ENCODE measurements around the gene LDLRAD3. TPM values are rescaled to one million over a fixed set of nuclear protein-coding genes. Genes with fewer than 3 reads are reported as not detected.
A peak's percentile ranks its signal among the peaks of the same experiment; 100 is the strongest.

LDLRAD3 gene
- total and polyA plus RNA-seq, 8 donors: 2.5 to 6.8 (median 5.6) TPM

DNA sequence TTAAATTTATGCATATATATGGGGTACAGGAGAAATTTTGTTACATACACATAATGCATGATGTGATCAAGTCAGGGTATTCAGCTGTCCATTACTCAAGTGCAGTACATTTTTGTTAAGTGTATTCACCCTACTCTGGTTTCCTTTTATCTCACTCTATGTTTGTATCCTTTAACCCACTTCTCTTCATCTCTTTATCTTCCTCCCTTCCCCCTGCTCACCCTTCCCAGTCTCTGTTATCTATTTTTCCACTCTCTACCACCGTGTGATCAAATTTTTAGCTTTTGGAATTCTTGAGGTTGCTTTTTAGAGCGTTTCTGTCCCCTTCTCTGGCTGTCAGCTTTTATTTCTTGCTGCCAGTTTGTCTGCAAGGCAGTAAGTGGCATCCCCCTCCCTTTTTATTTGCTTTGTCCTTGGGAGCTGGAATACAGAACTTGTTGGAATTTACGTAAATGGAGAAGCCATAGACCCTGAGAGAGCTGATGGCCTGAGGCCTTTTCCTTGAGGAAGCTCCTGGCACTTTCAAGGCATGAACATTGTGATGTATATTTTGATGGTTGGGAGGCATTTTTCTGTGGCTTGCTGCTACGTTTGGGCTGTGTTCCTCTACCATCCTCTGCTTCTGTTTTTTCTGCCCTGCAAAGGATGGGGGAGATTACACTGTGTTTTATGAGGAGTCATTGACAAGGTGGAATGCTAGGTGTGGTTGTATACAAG is 148.6 kb downstream of the LDLRAD3 start:
- no peaks in the 10 kb centered on the region for H3K4me1 ChIP-seq
- no peaks in the 10 kb centered on the region for H3K27me3 ChIP-seq
- WGBS, 2 donors: 61 to 75% methylated on average over 4 of the region's 4 CpGs
- H3K36me3 ChIP-seq: no peaks in the 10 kb centered on the region
- ATAC-seq: no peak
- TF ChIP-seq, protein P1, sequence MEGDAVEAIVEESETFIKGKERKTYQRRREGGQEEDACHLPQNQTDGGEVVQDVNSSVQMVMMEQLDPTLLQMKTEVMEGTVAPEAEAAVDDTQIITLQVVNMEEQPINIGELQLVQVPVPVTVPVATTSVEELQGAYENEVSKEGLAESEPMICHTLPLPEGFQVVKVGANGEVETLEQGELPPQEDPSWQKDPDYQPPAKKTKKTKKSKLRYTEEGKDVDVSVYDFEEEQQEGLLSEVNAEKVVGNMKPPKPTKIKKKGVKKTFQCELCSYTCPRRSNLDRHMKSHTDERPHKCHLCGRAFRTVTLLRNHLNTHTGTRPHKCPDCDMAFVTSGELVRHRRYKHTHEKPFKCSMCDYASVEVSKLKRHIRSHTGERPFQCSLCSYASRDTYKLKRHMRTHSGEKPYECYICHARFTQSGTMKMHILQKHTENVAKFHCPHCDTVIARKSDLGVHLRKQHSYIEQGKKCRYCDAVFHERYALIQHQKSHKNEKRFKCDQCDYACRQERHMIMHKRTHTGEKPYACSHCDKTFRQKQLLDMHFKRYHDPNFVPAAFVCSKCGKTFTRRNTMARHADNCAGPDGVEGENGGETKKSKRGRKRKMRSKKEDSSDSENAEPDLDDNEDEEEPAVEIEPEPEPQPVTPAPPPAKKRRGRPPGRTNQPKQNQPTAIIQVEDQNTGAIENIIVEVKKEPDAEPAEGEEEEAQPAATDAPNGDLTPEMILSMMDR (IDR thresholded peaks at IDR 0.05): no peak
- H3K4me3 ChIP-seq: no peak overlapping the region
- H3K9me3 ChIP-seq: no peaks in the 10 kb centered on the region
- FAIRE-seq: no peak
- no peak overlapping the region for H3K27ac ChIP-seq
- no peak for DNase-seq
- intact Hi-C loops (cut with DNase I): no loop called here

DNA sequence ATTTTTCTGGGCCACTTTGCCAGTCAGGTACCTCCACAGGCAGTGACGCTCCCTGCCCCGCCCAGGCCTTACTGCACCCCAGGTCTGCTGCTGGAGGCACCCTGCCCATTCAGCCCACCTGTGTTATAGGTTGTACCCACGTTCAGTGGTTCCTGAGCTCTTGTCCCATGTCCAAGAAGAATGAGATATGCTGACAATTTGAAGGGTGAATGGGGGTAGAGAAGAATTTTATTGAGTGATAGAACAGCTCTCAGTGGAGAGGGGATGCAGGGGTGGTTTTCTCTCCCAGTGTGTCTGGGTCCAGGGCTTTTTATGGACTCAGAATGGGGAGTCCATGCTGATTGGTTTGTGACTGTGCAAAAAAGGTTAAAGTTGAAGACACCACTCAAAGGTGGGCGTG is 149.7 kb downstream of the LDLRAD3 start:
- Histone ChIP-seq H3K36me3 (no peaks in the 10 kb centered on the region), H3K27ac (no peak overlapping the region), H3K4me1 (no peaks in the 10 kb centered on the region), H3K9me3 (no peaks in the 10 kb centered on the region), H3K27me3 (no peaks in the 10 kb centered on the region), H3K4me3 (no peak overlapping the region)
- WGBS, 2 donors: 73 to 100% methylated on average over 4 of the region's 4 CpGs
- DNase-seq (no peak), ATAC-seq (no peak), FAIRE-seq (no peak)
- intact Hi-C loops (cut with DNase I): no loop called here
- TF ChIP-seq, protein P1 (IDR thresholded peaks at IDR 0.05): no peak

DNA sequence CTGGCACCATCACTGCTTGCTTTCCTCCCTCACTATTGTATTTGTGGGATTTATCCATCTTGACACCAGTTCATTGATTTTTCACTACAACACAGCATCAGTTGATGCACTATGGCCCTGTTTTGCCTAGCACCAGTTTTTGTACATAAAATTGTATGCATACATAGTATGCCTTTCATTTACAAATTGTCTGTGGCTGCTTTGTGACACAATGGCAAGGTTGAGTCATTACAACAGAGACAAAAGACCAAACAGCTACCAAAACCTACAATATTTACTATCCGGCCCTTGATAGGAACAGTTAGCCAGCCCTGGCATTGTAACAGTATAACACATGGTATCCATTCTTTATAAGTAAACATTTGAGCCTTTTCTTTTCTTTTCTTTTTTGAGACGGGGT is 150.3 kb downstream of the LDLRAD3 start:
- ATAC-seq (no peak), FAIRE-seq (no peak), DNase-seq (no peak)
- H3K27ac ChIP-seq: no peak overlapping the region
- H3K4me3 ChIP-seq: no peak overlapping the region
- 49 to 96% methylated on average over 2 of the region's 2 CpGs for WGBS, 2 donors
- H3K27me3 ChIP-seq: no peaks in the 10 kb centered on the region
- H3K4me1 ChIP-seq: no peaks in the 10 kb centered on the region
- TF ChIP-seq, protein P1 (IDR thresholded peaks at IDR 0.05): no peak
- H3K36me3 ChIP-seq: no peaks in the 10 kb centered on the region
- H3K9me3 ChIP-seq: no peaks in the 10 kb centered on the region
- intact Hi-C loops (cut with DNase I): no loop called here

DNA sequence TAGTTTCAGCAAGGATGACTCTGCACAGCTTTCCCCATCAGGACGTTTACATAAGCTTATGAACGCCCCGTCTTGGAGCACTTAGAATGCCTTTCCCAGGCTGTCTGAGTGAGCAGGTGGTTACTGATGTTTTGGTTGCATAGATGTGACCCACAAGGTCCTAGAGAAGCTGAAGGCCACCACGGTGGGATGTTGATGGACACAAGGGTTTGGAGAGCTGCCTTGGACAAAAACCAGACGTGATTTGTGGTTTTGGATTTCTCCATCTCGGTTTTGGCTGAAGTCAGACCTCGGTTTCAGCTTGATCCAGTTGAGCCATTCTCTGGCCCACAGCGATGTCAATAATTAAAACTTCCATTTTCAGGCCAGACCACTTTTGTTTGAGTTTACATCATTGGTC is 151.9 kb downstream of the LDLRAD3 start:
- TF ChIP-seq, protein P1 (IDR thresholded peaks at IDR 0.05): no peak
- Histone ChIP-seq H3K4me3 (no peak overlapping the region), H3K9me3 (no peaks in the 10 kb centered on the region), H3K27ac (no peak overlapping the region), H3K36me3 (no peaks in the 10 kb centered on the region), H3K27me3 (no peaks in the 10 kb centered on the region), H3K4me1 (no peaks in the 10 kb centered on the region)
- FAIRE-seq (no peak), ATAC-seq (peak in 1 of 4 donors; percentile 56), DNase-seq (no peak)
- intact Hi-C loops (cut with DNase I): no loop called here
- 90 to 93% methylated on average over 8 of the region's 8 CpGs for WGBS, 2 donors

DNA sequence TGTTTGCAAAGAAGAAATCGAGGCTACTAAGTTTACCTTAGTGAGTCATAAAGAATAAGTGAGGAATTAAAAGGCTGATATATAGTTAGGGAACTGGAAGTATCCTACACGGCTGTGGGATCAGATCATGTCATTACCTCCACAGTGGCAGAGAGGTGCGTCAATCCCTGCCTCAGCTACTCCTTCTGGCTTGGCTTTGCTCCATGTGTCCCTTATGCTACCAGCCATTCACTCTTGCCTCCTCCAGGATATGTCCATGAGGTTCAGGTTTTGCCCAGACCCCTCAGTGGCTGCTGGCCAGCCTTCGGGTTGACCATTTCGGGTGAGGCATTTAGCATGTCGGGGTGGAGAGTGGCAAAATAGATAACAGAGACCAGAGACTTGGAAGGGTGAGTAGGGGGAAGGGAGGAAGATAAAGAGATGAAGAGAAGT is 153.4 kb downstream of the LDLRAD3 start:
- Histone ChIP-seq H3K4me1 (no peaks in the 10 kb centered on the region), H3K27ac (no peak overlapping the region), H3K27me3 (no peaks in the 10 kb centered on the region), H3K4me3 (no peak overlapping the region), H3K9me3 (no peaks in the 10 kb centered on the region), H3K36me3 (no peaks in the 10 kb centered on the region)
- FAIRE-seq (no peak), DNase-seq (no peak), ATAC-seq (no peak)
- TF ChIP-seq, protein P1 (IDR thresholded peaks at IDR 0.05): no peak
- 76 to 78% methylated on average over 6 of the region's 6 CpGs for WGBS, 2 donors
- intact Hi-C loops (cut with DNase I): no loop called here

Measured in pancreas (tissue), 10 donors.